AG04450 (cell line): ENCODE data around the gene CASP8AP2. TPM values are rescaled to one million over a fixed set of nuclear protein-coding genes. Genes with fewer than 3 reads are reported as not detected.
"Not testable (repeated sequence)": the region's sequence is repeated elsewhere in the genome, so short reads cannot be mapped to it uniquely, and the experiment has no call there.

Experiments
- CTCF ChIA-PET: fragments of 300-600, 350-600 bp; formaldehyde crosslinking; extraction: SDS; loops from one replicate; lab custom pipeline; 2022; ENCODE audit warnings: antibody characterized with exemption, inconsistent platforms; lab: Charles Lee
- POLR2A ChIA-PET: fragments of 350-600 bp; formaldehyde crosslinking; extraction: SDS; loops from one replicate; lab custom pipeline; 2021; ENCODE audit warnings: antibody characterized with exemption, inconsistent platforms; lab: Yijun Ruan, JAX
- DNase-seq: peaks from one replicate; pipeline ENCODE4 v3.0.0-alpha.2; 2011; ENCODE audit warnings: low read depth, low spot score
- H3K27ac ChIP-seq: one replicate; pipeline ENCODE4 v1.5.1; 2012; ENCODE audit warnings: low read depth, low read length, control low read depth
- H3K27me3 ChIP-seq: one replicate; pipeline ENCODE4 v1.6.0; 2012; ENCODE audit warnings: low read length; ENCODE audit not compliant: control insufficient read depth, insufficient read depth
- H3K4me3 ChIP-seq: 2 replicates; pipeline ENCODE4 v1.5.1; 2011; ENCODE audit warnings: mild to moderate bottlenecking, low read depth, low read length, control low read depth
- H3K9me3 ChIP-seq: 2 replicates; pipeline ENCODE4 v1.5.1; 2012; ENCODE audit warnings: low read length; ENCODE audit not compliant: control insufficient read depth, insufficient read depth
- polyA minus RNA-seq: library from RNA; depleted of rRNA, polyadenylated mRNA; stranded (reverse); fragments of >200 nt; gene quantifications from 2 replicates; pipeline ENCODE4 v1.2.3, GENCODE V29; 2011; rRNA and poly(A)+ RNA removed
- polyA plus RNA-seq: library from polyadenylated mRNA; depleted of rRNA; stranded (reverse); fragments of >200 nt; gene quantifications from 2 replicates; pipeline ENCODE4 v1.2.3, GENCODE V29; 2011; rRNA removed
- TF ChIP-seq, protein P1 (sequence below): IDR thresholded peaks from 2 replicates; pipeline ENCODE4 v1.5.1; 2011; ENCODE audit warnings: low read depth, low read length, control low read depth, inconsistent platforms

CASP8AP2 gene
- polyA plus RNA-seq, result 6.0 and 10.8 TPM in 2 replicates
- polyA minus RNA-seq, result 8.3 and 15.8 TPM in 2 replicates

DNA sequence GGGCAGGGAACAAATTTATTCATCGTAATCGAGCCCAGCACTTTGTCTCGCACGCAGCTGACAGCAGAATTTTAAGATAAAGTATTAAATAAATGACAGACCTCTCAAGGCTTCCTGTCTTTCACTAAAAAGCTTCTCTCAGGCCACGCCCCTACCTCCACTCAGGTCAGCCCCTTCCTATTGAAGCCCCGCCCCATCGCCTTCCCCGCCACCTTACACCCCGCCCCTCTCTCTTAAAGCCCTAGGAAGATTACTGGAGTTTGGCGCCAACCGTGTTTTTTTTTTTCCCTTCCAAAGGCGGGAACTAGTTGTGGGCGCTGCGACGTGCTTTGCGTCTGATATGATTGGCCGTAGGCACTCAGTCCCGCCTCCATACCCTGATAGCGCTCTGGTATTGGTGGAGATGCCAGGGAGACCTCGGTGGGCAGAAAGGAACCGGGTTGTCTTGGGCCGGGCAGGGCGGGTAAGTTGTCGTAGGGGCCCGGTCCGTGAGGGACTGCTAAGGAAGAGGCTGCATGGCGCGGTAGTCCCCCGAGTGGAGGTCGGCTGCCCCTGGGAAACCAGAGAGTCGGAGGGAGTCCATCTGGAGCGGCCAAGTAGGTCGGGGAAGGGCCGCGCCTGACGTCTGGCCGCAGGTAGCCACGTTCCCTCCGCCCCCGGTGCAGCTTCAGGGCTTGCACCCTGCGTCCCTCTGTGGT is at the start of gene CASP8AP2:
Gene CASP8AP2 (plus strand): TSS at position 409 of the 698 bp plus-strand sequence.
- TF ChIP-seq, protein P1, sequence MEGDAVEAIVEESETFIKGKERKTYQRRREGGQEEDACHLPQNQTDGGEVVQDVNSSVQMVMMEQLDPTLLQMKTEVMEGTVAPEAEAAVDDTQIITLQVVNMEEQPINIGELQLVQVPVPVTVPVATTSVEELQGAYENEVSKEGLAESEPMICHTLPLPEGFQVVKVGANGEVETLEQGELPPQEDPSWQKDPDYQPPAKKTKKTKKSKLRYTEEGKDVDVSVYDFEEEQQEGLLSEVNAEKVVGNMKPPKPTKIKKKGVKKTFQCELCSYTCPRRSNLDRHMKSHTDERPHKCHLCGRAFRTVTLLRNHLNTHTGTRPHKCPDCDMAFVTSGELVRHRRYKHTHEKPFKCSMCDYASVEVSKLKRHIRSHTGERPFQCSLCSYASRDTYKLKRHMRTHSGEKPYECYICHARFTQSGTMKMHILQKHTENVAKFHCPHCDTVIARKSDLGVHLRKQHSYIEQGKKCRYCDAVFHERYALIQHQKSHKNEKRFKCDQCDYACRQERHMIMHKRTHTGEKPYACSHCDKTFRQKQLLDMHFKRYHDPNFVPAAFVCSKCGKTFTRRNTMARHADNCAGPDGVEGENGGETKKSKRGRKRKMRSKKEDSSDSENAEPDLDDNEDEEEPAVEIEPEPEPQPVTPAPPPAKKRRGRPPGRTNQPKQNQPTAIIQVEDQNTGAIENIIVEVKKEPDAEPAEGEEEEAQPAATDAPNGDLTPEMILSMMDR, result no peak
- ChIA-PET CTCF (interaction anchor here (0.6 to 2.1 kb wide), 5 partner anchors 9 to 413 kb away, joined by 3 to 6 read pairs (median 4); partner anchors contain the start of gene MDN1), POLR2A (interaction anchor here (0.6 to 1.7 kb wide), 6 partner anchors 10 to 886 kb away, joined by 3 to 14 read pairs (median 3); partner anchors contain the start of gene MDN1)
- H3K4me3 ChIP-seq, result peak within 1 kb of the TSS; percentile 96
- DNase-seq, result peak; percentile 97
- H3K27me3 ChIP-seq, result no peaks in the 10 kb centered on the region
- peak within 1 kb of the TSS; percentile 47 for H3K27ac ChIP-seq
- no peaks in the 10 kb centered on the region; the same call in 1 of the 2 replicates for H3K9me3 ChIP-seq

DNA sequence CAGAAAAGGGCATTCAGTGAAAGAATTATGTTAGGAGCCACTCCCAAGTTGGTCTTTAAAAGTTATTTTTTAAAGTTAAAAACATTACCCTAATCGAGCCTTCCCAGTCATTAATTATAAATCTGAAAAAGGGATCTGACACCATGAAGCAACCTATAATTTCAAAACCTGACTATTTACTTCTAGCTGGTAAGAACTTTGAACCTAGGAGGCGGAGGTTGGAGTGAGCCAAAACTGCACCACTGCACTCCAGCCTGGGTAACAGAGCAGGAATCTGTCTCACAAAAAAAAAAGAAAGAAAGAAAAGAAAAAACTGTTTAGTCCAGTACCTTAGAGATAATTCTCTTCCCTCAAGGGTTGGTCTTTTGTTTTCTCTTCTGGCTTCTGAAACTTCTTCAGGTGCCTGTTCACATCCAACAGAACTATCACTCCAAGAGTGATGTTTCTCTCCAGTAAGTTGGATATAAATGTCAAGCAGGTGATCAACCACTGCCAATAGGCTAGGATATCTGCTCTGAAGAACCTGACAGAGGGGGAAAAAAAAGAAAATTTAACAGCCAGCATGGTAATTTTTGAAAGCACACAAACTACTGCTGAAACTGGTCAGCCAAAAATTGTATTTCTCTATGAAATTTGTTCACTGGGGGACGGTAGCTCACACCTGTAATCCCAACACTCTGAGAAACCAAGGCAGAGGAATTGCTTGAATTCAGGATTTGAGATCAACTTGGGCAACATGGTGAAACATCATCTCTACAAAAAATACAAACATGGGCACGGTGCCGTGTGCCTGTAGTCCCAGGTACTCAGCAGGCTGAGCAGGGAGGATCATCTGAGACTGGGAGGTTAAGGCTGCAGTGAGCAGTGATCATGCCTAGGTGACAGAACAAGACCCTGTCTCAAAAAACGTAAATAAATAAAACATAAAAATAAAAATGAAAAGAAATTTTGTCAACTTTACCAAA is 48.3 kb upstream of the CASP8AP2 start:
- ChIA-PET POLR2A (no interaction called here), CTCF (interaction anchor here (0.7 kb wide), 1 partner anchor 701 kb away, joined by 3 read pairs; no protein-coding TSS in a partner anchor)
- no peak for DNase-seq
- Histone ChIP-seq H3K4me3 (no peak overlapping the region), H3K9me3 (no peaks in the 10 kb centered on the region), H3K27me3 (no peaks in the 10 kb centered on the region), H3K27ac (no peak overlapping the region)
- TF ChIP-seq, protein P1, result no peak

DNA sequence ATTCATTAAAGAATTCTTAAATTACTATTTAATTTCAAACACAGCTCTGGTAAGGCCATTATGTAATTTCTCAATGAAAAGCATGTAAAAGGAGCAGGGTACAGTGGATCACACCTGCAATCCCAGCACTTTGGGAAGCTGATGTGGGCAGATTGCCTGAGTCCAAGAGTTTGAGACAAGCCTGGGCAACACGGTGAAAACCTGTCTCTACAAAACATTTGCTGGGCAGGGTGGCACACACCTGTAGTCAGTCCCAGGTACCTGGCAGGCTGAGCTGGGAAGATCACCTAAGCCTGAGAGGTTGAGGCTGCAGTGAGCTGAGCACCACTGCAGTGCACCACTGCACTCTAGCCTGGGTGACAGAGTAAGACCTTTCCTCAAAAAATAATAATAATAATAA is 47.5 kb upstream of the CASP8AP2 start:
- no peaks in the 10 kb centered on the region for H3K9me3 ChIP-seq
- no peak for DNase-seq
- ChIA-PET POLR2A (no interaction called here), CTCF (no interaction called here)
- TF ChIP-seq, protein P1, result no peak
- no peaks in the 10 kb centered on the region for H3K27me3 ChIP-seq
- no peak overlapping the region for H3K27ac ChIP-seq
- no peak overlapping the region for H3K4me3 ChIP-seq

DNA sequence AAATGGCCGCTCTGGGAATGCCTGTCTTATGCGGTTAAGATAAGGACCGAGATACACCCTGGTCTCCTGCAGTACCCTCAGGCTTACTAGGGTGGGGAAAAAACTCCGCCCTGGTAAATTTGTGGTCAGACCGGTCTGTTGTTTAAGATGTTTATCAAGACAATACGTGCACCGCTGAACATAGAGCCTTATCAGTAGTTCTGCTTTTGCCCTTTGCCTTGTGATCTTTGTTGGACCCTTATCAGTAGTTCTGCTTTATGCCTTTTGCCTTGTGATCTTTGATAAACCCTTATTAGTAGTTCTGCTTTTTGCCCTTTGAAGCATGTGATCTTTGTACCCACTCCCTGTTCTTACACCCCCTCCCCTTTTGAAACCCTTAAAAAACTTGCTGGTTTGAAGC is 46.4 kb upstream of the CASP8AP2 start:
- H3K27me3 ChIP-seq, DNase-seq, CTCF ChIA-PET, POLR2A ChIA-PET, H3K9me3 ChIP-seq, H3K4me3 ChIP-seq, H3K27ac ChIP-seq: not testable (repeated sequence)

DNA sequence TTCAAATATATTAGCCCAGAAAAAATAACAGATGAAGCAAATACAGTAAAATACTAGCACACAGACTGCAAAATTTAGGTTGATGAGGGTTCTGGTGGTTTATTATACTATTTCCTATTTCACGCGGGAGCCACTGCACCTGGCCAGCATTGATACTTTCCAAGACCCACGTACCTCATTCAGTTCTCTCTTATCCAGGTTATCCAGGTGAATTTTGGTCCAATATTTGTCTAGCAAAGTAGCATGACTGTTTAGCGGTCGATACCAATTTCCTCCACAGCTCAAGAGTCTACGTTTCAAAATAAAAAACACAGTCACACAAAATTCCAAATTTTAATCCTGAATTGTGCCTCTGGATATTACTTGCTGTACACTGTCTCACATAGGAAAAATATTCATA is 44.8 kb upstream of the CASP8AP2 start:
- no peaks in the 10 kb centered on the region for H3K9me3 ChIP-seq
- TF ChIP-seq, protein P1, result no peak
- ChIA-PET CTCF (no interaction called here), POLR2A (no interaction called here)
- no peaks in the 10 kb centered on the region for H3K27me3 ChIP-seq
- no peak for DNase-seq
- H3K27ac ChIP-seq, result no peak overlapping the region
- H3K4me3 ChIP-seq, result no peak overlapping the region
